Measurements from ENCODE around the gene TALDO1.
A peak's percentile ranks its signal among the peaks of the same experiment; 100 is the strongest.

The TALDO1 gene

GRCh38 chr11:788953-789940 lies 42.0 kb downstream of the TALDO1 start:
- DNase-seq: no peak

GRCh38 chr11:789943-790342 lies 42.7 kb downstream of the TALDO1 start, which contains the start of gene CEND1:
TSS of gene CEND1 (minus strand) at chr11:790090. CDS start at chr11:788576, 1,514 bp downstream.
- peak in 1 of 2 experiments; percentile 34 for DNase-seq

- no peak for DNase-seq
Observed at GRCh38 chr11:790721-791564, 43.7 kb downstream of the TALDO1 start.

GRCh38 chr11:791658-792534 lies 44.6 kb downstream of the TALDO1 start:
- DNase-seq: no peak

GRCh38 chr11:792535-792821 lies 45.2 kb downstream of the TALDO1 start:
- no peak for DNase-seq

- no peak for DNase-seq
Observed at GRCh38 chr11:792873-793272, 45.6 kb downstream of the TALDO1 start.

GRCh38 chr11:793556-793955 lies 46.3 kb downstream of the TALDO1 start:
- DNase-seq: no peak

GRCh38 chr11:794013-794765 lies 46.9 kb downstream of the TALDO1 start:
- DNase-seq: no peak

- DNase-seq: no peak
Observed at GRCh38 chr11:794766-795633, 47.7 kb downstream of the TALDO1 start.

GRCh38 chr11:795634-796564 lies 48.6 kb downstream of the TALDO1 start:
- DNase-seq: peak; percentile 70 to 79

- DNase-seq: no peak
Observed at GRCh38 chr11:796565-797295, 49.5 kb downstream of the TALDO1 start.

- peak; percentile 50 to 55 for DNase-seq
Observed at GRCh38 chr11:797296-798092, 50.2 kb downstream of the TALDO1 start.

GRCh38 chr11:798093-798713 lies 50.9 kb downstream of the TALDO1 start, which contains the start of gene SLC25A22:
TSS of gene SLC25A22 (minus strand) at chr11:798281. CDS start at chr11:795006, 3,275 bp downstream.
- DNase-seq: peak; percentile 75 to 79

GRCh38 chr11:799641-800316 lies 52.5 kb downstream of the TALDO1 start:
- no peak for DNase-seq

- DNase-seq: no peak
Observed at GRCh38 chr11:800473-800872, 53.2 kb downstream of the TALDO1 start.

- DNase-seq: no peak
Observed at GRCh38 chr11:801097-801780, 54.0 kb downstream of the TALDO1 start.

Data from activated CD4-positive, alpha-beta T cell treated with anti-CD3 and anti-CD28 coated beads, Interleukin-2, amount 50 U/mL, for 4 hours (primary cell).